A172 (cell line): ENCODE results near the gene LIPE. TPM values are rescaled to one million over a fixed set of nuclear protein-coding genes. Genes with fewer than 3 reads are reported as not detected.
A peak's percentile ranks its signal among the peaks of the same experiment; 100 is the strongest.

ENCODE experiments used
- DNase-seq: peaks from one replicate; pipeline ENCODE4 v3.0.0-alpha.2; 2015; ENCODE audit warnings: low spot score
- total RNA-seq: library from RNA; depleted of rRNA; stranded (reverse); fragments of >200 nt; shearing (Covaris generic); gene quantifications from 2 replicates; pipeline ENCODE4 v1.2.3, GENCODE V29; 2014

The LIPE gene
- total RNA-seq, 1 experiment from 2014 or later: not detected

GRCh38 chr19:42411581-42412178 is 15.5 kb downstream of the LIPE start:
- DNase-seq: no peak

- DNase-seq: no peak
Measured at GRCh38 chr19:42410371-42410770, 16.8 kb downstream of the LIPE start.

DNA sequence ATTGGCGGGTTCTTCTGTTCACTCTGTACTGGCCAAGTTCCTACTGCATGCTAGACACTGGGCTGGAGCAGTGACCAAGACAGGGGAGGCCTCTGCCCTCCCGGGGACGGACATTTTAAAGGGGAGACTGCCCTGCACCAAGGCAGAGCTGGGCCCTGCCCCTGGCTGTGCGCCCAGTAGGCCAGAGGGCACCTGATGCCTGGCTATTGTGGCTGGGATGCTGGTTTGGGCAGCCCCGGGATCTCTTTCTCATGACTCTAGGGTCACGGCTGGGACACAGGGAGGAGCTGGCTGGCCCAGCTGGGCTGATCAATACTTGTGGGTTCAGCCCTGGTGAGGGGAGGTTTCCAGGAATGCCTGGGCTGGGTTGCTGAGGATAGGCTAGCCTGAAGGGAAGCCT is 17.7 kb downstream of the LIPE start:
- no peak for DNase-seq

DNA sequence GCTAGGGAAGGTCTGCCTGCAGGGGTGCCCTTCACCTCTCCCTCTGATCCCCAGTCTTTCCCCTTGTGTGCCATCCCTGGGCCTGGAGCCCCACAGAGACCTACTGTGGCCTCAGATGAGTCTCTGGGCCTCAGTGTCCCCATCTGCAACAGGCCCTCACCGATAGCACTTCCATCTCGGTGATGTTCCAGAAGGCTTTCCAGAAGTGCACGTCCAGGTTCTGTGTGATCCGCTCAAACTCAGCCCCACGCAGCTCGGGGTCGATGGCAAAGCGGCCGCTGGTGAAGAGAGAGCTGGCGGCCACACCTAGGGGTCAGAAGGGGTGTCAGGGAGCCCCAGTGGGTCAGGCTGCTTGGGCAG is 19.4 kb downstream of the LIPE start:
- DNase-seq: no peak

DNA sequence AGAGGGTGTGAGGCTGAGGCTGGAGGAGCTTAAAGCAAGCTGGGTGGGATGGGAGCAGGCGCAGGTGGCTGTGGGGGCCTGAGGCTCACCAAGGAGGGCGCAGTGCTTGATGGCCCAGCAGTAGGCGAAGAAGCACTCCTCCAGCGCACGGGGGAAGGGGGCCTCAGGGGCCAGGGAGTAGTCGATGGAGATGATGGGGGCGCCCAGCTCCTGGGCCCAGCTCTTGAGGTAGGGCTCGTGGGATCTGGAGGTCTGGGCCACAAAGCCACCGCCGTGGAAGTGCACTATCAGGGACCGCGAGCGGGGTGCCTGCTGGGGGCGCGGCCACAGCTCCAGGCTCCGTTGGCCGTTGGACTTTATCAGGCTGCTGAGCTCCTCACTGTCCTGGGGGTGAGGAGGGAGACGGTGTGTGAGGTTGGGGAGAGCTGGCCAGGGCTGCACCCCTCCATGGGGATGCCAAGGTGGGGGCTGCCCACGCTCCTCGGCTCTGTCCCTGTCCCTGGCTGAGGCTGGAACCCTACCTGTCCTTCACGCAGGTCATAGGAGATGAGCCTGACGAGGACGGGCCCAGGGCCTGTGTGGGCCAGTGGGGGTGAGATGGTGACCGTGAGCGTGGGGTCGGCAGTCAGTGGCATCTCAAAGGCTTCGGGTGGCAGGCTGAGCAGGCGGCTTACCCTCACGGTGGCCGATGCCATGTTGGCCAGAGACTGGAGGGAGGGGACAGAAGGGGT is 19.9 kb downstream of the LIPE start:
- DNase-seq: no peak

- no peak for DNase-seq
Measured at GRCh38 chr19:42406111-42406510, 21.1 kb downstream of the LIPE start.

GRCh38 chr19:42403586-42403985 is 23.6 kb downstream of the LIPE start:
- no peak for DNase-seq

- no peak for DNase-seq
Measured at GRCh38 chr19:42402376-42403116, 24.6 kb downstream of the LIPE start.

GRCh38 chr19:42401365-42402303 is 25.6 kb downstream of the LIPE start:
- DNase-seq: peak; percentile 32

GRCh38 chr19:42400404-42400803 is 26.8 kb downstream of the LIPE start:
- no peak for DNase-seq

DNA sequence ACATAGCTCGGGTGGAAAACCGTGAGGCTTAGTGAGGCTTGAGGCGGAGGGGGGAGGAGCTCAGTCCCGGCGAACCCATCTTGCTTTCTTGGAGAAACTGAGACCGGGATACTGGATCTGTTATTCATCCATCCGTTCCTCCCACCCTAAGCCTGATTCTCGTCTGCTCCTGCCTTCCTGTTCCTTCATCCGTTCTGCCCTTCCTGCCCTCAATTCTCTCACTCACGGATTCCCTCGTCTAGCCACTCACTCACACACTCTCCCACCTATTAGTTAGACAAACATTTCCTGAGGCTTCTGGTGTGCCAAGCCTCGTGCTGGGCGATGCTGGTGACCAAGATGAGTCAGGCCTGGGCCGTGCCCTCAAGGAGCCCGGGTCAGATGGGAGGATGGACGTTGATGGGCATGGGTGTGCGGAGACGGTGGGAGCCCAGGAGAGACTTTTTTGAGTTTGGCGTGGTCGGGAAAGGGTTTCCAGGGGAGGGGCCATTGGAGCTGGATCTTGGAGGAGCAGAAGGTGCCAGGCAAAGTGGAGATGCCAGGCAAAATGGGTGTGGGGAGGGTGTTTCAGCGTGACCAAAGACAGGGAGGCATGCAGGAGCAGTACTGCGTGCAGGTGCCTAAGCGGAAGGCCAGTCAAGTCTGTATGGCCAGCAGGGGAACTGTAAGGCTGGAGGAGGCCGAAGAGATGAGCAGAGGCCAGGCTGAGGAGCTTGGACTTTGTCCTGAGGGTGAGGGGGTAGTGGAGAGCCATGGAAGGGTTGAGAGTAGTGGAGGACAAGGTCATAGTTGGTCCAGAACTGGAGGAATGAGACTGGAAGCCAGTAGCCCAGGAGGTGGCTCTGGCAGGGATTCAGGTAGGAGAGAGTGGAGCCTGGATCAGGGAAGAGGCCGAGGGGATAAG is 29.7 kb downstream of the LIPE start:
- no peak for DNase-seq

- DNase-seq: peak; percentile 99
Measured at GRCh38 chr19:42396381-42397262, 30.6 kb downstream of the LIPE start.

GRCh38 chr19:42394751-42395150 is 32.4 kb downstream of the LIPE start:
- DNase-seq: no peak

DNA sequence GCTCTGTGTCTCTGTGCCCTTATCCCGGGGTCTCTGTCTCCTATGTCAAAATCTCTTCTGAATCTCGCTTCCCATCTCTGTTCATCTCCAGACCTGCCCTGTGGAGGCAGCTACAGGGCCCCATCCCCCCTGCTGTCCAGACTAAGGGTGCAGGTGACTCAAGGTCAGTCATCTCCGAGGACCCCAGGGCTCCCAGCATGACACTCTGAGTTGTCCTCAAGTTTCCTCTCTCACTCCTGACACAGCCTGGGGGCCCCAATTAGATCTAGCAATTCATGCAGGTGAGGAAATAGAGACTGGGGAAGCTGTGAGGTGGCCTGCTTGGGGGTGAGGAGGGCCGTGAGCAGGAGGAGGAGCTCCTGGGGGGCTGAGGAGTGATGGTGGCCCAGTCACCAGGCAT is 35.0 kb downstream of the LIPE start:
- no peak for DNase-seq

DNA sequence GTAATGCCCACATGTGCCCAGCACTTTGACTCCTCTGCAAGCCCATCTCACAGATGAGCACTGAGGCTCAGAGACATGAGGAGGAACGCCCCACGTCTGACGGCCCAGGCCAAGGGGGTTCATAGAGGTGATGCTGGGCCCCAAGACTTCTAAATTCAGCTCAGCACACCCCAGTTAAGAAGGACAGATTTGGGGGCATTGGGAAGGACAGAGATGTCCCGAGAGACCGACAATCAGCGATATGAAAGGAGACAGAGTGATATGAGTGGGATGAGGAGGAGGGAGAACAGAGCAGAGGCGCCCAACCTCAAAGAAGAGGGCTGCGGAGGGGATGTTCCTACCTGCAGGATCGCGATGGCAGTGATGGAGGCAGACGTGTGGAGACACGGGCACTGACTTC is 37.3 kb downstream of the LIPE start, which contains the start of gene CNFN:
CNFN (minus strand) TSS at position 399 of the 400 bp plus-strand sequence. CDS start 1,260 bp downstream, outside the sequence.
- DNase-seq: no peak

- DNase-seq: no peak
Measured at GRCh38 chr19:42388851-42389489, 38.2 kb downstream of the LIPE start.

DNA sequence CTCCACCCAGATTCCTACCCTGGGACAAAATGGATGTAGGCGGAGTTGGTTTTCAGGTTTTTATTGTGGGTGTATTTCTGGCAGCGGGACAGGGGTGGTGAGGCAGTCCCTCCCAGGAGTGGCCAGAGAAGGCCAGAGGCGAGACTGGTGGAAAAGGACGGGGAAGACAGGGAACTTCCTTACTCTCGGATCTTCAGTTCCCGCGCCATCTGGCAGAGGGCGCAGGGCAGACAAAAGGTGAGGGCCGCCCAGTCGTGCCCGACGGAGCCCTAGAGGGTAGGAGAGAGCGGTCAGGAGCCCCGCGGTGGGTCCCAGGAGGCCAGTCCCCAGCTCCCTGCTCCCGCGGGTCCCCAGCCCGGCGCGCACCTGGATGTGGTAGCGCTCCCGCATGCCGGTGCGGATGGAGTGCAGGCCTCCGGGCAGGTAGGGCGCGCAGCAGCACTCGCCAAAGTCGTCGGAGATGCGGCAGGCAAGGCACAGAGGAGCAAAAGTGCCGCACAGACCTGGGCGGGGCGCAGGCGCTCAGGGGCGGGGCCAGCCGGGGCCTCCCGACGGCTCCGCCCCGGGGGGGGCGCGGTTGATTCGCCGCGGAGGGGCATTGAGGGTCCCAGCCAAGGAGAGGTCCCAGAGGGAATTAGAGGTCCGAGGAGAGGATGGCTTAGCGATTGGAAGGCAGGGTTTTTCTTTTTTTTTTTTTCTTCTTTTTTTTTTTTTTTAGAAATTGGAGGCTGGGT is 40.0 kb downstream of the LIPE start:
- DNase-seq: peak; percentile 80

DNA sequence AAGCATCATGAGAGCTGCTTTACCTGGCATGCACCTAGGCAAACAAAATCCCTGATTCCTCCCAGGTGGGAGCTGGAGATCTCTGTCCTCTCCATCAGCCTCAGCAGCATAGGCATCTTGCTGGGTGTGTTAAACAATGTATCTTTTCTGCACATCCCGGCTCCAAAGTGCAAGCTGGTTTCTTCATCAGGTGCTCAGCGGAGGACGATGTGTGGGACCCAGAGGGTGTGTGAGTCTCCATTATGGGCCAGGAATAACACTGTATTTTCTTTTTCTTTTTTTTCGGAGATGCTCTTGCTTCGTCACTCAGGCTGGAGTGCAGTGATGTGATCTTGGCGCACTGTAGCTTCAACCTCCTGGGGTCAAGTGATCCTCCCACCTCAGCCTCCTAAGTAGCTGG is 47.0 kb downstream of the LIPE start:
- DNase-seq: no peak
